Sigmoid colon (tissue), 4 donors: ENCODE measurements around the gene RFC5.

Experiments used
- CTCF ChIP-seq, 4 experiments: fragments of 450-650 bp in 3 of 4; fragments of 200-600 bp in 1 of 4; IDR thresholded peaks; one replicate each; pipeline ENCODE4 v1.5.1; 2016 to 2019; ENCODE audit warnings: antibody characterized with exemption in 4 of 4, mild to moderate bottlenecking in 3 of 4, moderate library complexity in 2 of 4
- EP300 ChIP-seq, 4 donors: sonication (generic); formaldehyde crosslinking; IDR thresholded peaks; one replicate each; pipeline ENCODE4 v1.6.1; 2017; ENCODE audit warnings: antibody characterized with exemption in 4 of 4
- POLR2A ChIP-seq, 2 donors: fragments of 450-650 bp; IDR thresholded peaks; one replicate each; pipeline ENCODE4 v1.6.1; 2016; ENCODE audit warnings: antibody characterized with exemption in 2 of 2, mild to moderate bottlenecking in 2 of 2, moderate library complexity in 2 of 2

GRCh38 chr12:118050972-118051910, 34.7 kb downstream of the RFC5 start:
- no peak for TF ChIP-seq EP300 (IDR thresholded peaks at IDR 0.05)
- TF ChIP-seq CTCF (IDR thresholded peaks at IDR 0.05), result no peak
- no peak for TF ChIP-seq POLR2A (IDR thresholded peaks at IDR 0.05)
